Ascending aorta (tissue), 2 donors: Measurements from ENCODE around the gene SLCO3A1. TPM values are rescaled to one million over a fixed set of nuclear protein-coding genes. Genes with fewer than 3 reads are reported as not detected.

Experiments
- DNase-seq, 2 donors: peaks; one replicate each; pipeline ENCODE4 v3.0.0-alpha.2; 2019; ENCODE audit warnings: low spot score in 2 of 2
- H3K27ac ChIP-seq, 2 donors: fragments of 200-600 bp; sonication (generic); one replicate each; pipeline ENCODE4 v1.5.1; 2016 to 2017; ENCODE audit warnings: mild to moderate bottlenecking in 1 of 2
- H3K27me3 ChIP-seq: fragments of 200-600 bp; sonication (generic); one replicate; pipeline ENCODE4 v1.5.1; 2017
- H3K36me3 ChIP-seq, 2 donors: fragments of 200-600 bp; sonication (generic); one replicate each; pipeline ENCODE4 v1.5.1; 2016
- H3K4me1 ChIP-seq, 2 donors: fragments of 200-600 bp; sonication (generic); one replicate each; pipeline ENCODE4 v1.5.1; 2016 to 2017; ENCODE audit warnings: mild to moderate bottlenecking in 1 of 2
- H3K4me3 ChIP-seq, 2 donors: fragments of 200-600 bp; sonication (generic); one replicate each; pipeline ENCODE4 v1.5.1; 2016 to 2017; ENCODE audit warnings: mild to moderate bottlenecking in 1 of 2
- H3K9me3 ChIP-seq, 2 donors: fragments of 200-600 bp; sonication (generic); one replicate each; pipeline ENCODE4 v1.5.1; 2016
- CTCF ChIP-seq, 3 experiments: fragments of 200-600 bp in 2 of 3; fragments of 450-650 bp in 1 of 3; sonication (generic) in 2 of 3; IDR thresholded peaks; one replicate each; pipeline ENCODE4 v1.5.1; 2016 to 2019; ENCODE audit warnings: antibody characterized with exemption in 3 of 3, mild to moderate bottlenecking in 1 of 3, moderate library complexity in 1 of 3
- intact Hi-C: fragments of 100-400 bp; cut with DNase I; formaldehyde crosslinking; loops from one replicate; pipeline ENCODE4 v1.15.1; 2023
- total RNA-seq: library from RNA; depleted of rRNA; stranded (reverse); fragments of >200 nt; gene quantifications from one replicate; pipeline ENCODE4 v1.1.0, GENCODE V29; 2016

Gene SLCO3A1
- total RNA-seq: 53.2 TPM

DNA sequence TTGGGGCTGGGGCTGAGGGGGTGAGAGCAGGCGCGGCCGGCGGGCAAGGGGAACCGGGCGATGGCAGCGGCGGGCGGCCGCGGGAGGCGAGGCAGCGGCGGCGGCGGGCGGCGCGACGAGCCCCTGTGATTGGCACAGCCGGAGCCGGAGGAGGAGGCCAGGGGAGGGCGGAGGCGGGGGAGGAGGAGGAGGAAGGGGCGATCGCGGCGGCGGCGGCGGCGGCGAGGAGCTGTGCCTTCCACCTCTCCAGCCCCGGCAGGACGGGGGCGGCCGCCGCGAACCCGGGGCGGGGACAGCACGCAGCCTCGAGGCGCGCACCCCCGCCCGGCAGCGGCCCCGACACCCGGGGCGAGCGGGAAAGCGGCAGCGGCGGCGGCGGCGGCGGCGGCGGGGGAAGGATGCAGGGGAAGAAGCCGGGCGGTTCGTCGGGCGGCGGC lies at the start of gene SLCO3A1:
Gene SLCO3A1 (plus strand): TSS at position 198 of the 437 bp plus-strand sequence.
- no peaks in the 10 kb centered on the region for H3K27me3 ChIP-seq
- peak within 1 kb of the TSS; percentile 82 to 88 for H3K4me3 ChIP-seq
- peaks cover 13 to 26% of the 10 kb centered on the region in 2 donors for H3K4me1 ChIP-seq
- TF ChIP-seq CTCF (IDR thresholded peaks at IDR 0.05): no peak
- no peaks in the 10 kb centered on the region for H3K36me3 ChIP-seq
- peak within 1 kb of the TSS; percentile 95 to 98 for H3K27ac ChIP-seq
- H3K9me3 ChIP-seq: no peaks in the 10 kb centered on the region
- DNase-seq: peak in 1 of 2 donors; percentile 90
- intact Hi-C loops: loop anchor here (1.0 to 10.0 kb wide), 7 partner anchors 13 to 1221 kb away; no protein-coding TSS in a partner anchor

GRCh38 chr15:91807122-91807521 lies 46.4 kb upstream of the SLCO3A1 start:
- no peak for TF ChIP-seq CTCF (IDR thresholded peaks at IDR 0.05)
- Histone ChIP-seq H3K4me1 (no peaks in the 10 kb centered on the region), H3K27ac (no peak overlapping the region), H3K27me3 (no peaks in the 10 kb centered on the region), H3K36me3 (no peaks in the 10 kb centered on the region), H3K9me3 (no peaks in the 10 kb centered on the region), H3K4me3 (no peak overlapping the region)
- no peak for DNase-seq
- intact Hi-C loops: no loop called here

- intact Hi-C loops: no loop called here
- no peaks in the 10 kb centered on the region for H3K27me3 ChIP-seq
- H3K9me3 ChIP-seq: peaks cover 0 to 5% of the 10 kb centered on the region in 2 donors
- H3K27ac ChIP-seq: no peak overlapping the region
- DNase-seq: no peak
- no peak for TF ChIP-seq CTCF (IDR thresholded peaks at IDR 0.05)
- H3K4me1 ChIP-seq: no peaks in the 10 kb centered on the region
- no peaks in the 10 kb centered on the region for H3K36me3 ChIP-seq
- H3K4me3 ChIP-seq: no peak overlapping the region
Measured at GRCh38 chr15:91813924-91814323, 39.6 kb upstream of the SLCO3A1 start.

- H3K4me1 ChIP-seq: no peaks in the 10 kb centered on the region
- no peaks in the 10 kb centered on the region for H3K36me3 ChIP-seq
- no peak overlapping the region for H3K27ac ChIP-seq
- H3K9me3 ChIP-seq: peaks cover 0 to 5% of the 10 kb centered on the region in 2 donors
- H3K27me3 ChIP-seq: no peaks in the 10 kb centered on the region
- no peak for DNase-seq
- TF ChIP-seq CTCF (IDR thresholded peaks at IDR 0.05): no peak
- H3K4me3 ChIP-seq: no peak overlapping the region
- intact Hi-C loops: no loop called here
Measured at GRCh38 chr15:91816942-91817341, 36.6 kb upstream of the SLCO3A1 start.

DNA sequence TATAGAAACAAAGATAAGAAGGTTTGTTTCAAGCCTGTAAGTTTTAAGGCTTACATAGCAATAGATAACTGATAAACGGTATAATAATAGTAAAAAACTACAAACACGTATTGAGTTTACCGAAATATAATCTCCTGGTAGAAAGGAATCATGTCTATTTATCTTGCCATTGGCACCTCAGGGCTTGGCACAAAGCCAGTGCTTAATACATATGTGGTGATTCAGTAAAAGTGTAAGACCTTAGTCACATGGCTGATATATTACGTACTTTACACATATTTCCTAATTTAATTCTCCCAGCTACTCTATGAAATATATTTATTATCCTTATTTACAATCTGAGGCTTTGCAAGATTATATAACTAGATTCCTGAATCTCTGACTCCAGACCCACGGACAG lies 32.0 kb upstream of the SLCO3A1 start:
- no peak for TF ChIP-seq CTCF (IDR thresholded peaks at IDR 0.05)
- no peak for DNase-seq
- H3K36me3 ChIP-seq: no peaks in the 10 kb centered on the region
- intact Hi-C loops: no loop called here
- H3K27me3 ChIP-seq: no peaks in the 10 kb centered on the region
- H3K4me1 ChIP-seq: no peaks in the 10 kb centered on the region
- no peak overlapping the region for H3K27ac ChIP-seq
- no peak overlapping the region for H3K4me3 ChIP-seq
- H3K9me3 ChIP-seq: no peaks in the 10 kb centered on the region

GRCh38 chr15:91824256-91824655 lies 29.3 kb upstream of the SLCO3A1 start:
- intact Hi-C loops: no loop called here
- Histone ChIP-seq H3K27me3 (no peaks in the 10 kb centered on the region), H3K27ac (no peak overlapping the region), H3K4me1 (no peaks in the 10 kb centered on the region), H3K36me3 (no peaks in the 10 kb centered on the region), H3K4me3 (no peak overlapping the region), H3K9me3 (no peaks in the 10 kb centered on the region)
- DNase-seq: no peak
- TF ChIP-seq CTCF (IDR thresholded peaks at IDR 0.05): no peak
